HG02678 (cell line): Measurements from ENCODE around the gene MYH1.
"Not testable (repeated sequence)": the region's sequence is repeated elsewhere in the genome, so short reads cannot be mapped to it uniquely, and the experiment has no call there.

Experiments
- ATAC-seq: cut with Tn5 transposase; IDR thresholded peaks from one replicate; pipeline ENCODE4 v1.9.1; 2021; ENCODE audit warnings: mild to moderate bottlenecking, moderate library complexity; ENCODE audit not compliant: unreplicated experiment

MYH1 gene

DNA sequence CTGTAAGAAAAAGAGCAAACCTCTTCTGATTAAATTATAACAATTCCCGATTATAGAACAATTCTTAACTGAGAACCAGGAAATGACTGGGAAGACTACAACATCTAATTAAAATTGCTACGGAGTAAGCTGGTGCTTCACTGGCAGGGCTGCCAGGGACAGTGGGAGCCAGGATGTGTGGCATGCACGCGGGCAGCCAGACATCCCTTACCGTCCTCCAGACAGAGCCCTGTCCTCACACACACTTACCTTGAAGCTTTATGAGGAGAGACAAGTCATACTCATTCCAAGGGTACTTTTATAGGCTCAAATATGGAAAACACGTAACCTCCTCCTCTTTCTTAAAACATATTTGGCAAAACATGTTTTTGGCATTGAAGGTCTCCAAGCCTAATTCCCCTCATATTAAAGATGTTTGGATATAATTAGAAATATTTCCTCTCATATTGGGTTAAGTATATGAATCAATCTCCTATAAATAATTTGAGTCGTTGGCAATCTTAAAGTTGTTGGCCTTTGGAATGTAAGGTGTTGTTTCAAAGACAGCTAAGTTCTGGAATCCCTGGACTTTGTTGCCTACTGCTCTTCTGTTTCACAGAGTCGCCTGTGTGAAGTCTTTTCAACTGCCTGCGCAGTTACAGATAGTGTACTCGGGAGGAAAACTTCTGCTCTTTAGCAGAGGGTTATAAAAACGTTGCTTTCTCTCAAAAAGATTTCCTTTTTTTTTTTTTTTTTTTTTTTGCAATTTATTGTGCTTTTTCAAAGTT, at the start of gene MYH1:
Gene MYH1, minus strand, starts transcription at position 272 of the 767 bp plus-strand sequence. CDS start 1,900 bp downstream, outside the sequence.
- ATAC-seq: no peak

DNA sequence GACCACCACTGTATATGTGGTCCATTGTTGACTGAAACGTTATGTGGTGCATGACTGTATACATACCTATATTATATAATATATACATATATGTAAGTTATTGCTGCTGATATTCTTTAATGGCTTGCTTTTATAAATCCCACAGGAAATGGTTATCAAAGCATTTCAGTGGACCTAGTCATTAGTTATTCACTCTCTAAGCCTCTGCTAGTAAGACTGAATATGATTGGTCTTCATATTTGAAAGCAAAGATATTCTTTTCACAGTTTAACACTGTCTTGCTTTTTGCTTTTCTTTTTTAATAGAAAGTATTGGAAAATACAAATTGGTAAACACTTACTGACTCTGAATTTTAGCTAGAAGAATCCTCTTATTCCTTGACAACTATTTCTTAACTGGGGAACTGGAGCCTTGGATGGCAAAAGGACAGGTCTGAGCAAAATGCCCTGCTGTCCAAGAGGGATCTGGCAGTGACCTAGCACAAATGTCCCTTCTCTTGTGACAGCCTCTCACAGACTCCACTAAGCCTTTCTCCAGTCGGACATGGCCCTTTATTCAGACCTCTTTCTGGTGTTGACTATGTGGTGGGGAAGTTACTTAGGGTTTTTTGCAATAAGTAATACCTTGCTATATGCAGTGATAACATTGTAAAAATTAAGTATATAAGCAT, 45.8 kb upstream of the MYH1 start:
- ATAC-seq: no peak

DNA sequence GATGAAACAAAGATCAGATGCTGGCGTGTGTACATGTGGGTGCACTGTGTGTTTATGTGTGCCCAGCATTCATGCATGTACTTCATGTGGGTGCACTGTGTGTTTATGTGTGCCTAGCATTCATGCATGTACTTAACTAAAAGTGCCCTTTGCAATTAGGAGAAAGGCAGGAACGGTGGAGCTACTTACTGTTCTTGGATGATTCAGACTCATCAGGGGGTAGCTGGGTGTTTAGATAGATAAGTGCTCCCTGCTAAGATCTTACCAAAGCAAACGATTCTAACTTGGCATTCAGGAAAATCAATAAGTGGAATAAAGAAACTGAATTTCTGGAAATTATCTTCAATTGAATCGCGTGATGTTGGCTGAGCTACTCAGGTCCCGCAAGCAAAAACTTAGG, 39.7 kb upstream of the MYH1 start:
- no peak for ATAC-seq

DNA sequence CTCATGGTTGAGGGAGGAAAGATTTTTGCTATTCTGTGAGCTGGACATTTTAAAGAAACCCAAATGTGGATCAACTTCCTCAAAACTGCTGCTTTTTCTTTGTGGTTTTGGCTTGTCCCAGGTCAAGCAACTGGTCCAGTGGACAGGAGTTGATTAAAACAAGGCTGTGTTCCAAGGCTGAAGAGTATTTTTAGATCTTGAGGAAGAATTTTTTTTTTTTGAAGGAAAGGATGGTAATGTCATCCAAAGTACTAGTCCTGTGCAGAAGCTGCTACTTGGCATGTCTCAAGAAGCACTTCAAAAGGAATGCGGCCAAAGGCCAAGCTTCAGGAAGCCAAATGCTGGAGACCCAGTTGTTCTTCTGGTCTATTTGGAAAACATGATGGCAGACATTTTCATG, 39.1 kb upstream of the MYH1 start:
- no peak for ATAC-seq

DNA sequence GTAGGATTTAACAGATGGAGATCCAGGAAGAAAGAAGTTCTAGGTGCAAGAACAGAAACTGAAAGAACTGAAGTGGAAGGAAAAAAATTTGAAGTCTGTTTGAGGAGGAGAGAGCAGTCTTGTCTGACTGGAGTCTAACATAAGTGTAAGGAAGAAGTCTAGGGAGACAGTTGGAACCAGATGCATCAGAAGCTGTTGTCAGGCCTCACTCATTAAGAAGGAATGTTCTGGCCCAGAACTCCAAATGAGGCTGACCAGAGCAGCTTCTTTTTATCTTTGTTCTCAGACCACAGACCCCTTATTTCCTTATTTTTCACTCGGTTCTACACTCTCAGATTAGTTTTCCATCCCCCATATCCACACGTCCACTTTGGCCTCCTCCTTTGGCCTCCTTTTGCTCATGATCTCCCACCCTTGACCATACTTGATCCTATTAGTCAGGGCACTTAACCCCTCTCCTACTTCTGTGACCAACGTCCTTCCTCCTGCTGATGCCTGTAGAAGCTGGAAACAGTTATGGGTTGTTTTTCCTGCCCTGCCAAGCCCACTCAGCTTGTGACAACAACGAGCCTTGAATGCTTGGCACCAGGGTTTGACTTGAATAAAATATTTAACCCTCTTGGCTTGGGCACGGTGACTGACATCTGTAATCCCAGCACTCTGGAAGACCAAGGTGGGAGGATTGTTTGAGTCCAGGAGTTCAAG, 38.1 kb upstream of the MYH1 start:
- ATAC-seq: no peak

DNA sequence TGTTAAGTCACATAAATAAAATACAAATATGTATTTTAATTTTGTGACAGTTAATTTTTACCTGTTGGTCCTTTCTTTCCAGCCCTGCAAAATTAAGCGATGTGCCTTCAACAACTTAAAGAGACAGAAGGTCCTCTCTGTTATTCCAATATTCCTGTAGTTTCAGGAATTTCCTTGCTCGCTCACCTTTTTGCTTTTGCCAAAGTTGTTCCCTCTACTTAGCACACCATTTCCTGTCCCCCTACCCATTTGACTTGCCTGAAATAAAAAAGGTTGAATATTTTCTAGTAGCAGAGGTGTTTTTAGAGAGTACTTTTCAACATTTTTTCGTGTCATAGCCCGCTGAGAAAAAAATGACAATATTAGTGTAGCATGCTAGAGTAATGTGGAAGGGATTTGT, 31.7 kb upstream of the MYH1 start:
- no peak for ATAC-seq

DNA sequence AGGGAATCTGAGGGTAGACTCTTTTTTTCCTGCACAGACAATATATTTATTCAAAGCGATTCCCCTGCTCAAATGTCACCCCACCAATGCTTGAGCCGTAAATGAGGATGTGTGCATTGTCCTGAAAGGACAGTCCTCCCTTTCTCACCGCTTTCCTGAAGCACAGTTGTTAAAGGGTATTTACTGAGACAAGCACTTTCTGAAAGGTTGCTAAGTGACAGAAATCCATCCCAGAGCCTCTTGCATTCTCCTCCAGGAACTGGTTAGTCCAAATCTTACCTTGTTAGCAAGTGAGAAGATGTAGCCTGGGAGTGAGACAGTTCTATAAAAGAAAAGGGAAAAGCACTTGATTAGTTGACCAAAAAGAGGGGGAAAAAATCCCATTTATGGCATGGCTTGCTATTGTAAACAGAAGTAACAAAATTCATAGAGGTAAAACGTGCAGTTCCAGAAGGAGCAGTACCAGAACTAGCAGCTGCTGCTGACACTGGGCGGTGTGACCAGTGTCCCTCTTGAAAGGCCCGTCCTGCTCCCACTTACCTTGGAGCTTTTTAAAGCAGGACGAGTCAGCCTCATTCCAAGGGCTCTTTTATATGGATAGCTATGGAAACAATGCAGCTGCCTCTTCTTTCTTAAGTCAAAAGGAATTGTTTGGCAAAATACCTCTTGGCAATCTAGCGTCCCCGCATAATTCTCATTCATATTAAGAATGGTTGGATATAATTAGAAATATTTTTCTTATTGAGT, 30.9 kb upstream of the MYH1 start, which contains the start of gene MYH2:
Gene MYH2, minus strand, starts transcription at position 563 of the 747 bp plus-strand sequence. CDS start 1,738 bp downstream, outside the sequence.
- ATAC-seq: no peak

DNA sequence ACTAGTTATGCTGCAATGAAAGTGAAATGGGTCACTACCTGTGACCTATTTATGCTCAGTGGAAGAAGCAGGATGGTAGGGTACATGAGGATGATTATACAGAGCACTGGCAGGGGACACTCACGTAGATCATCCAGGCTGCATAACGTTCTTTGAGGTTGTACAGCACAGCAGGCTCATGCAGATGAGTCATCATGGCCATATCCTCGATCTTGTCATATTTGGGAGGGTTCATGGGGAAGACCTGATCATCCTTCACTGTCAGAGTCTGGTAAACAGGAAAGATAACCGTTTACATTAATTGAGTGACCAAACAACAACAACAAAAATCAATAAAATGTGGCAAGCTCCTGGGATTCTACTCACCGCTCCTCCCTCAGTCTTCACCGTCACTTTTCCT, 29.0 kb upstream of the MYH1 start:
- no peak for ATAC-seq

DNA sequence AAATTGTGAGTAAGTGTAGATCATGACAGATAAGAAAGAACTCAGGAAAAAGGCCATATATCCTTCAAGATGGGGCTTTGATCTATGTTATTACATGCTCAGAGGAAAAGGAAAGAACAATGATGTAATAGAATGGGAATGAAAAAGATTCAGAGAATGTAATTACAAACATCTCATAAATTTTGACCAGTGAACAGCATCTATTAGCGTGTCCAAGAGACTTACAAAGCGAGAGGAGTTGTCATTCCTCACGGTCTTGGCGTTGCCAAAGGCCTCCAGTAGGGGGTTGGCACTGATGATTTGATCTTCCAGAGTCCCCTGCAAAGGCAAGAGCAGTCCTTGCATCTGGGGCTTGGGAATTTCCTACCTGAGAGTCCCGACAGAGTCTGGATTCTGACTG, 25.1 kb upstream of the MYH1 start:
- ATAC-seq: not testable (repeated sequence)

DNA sequence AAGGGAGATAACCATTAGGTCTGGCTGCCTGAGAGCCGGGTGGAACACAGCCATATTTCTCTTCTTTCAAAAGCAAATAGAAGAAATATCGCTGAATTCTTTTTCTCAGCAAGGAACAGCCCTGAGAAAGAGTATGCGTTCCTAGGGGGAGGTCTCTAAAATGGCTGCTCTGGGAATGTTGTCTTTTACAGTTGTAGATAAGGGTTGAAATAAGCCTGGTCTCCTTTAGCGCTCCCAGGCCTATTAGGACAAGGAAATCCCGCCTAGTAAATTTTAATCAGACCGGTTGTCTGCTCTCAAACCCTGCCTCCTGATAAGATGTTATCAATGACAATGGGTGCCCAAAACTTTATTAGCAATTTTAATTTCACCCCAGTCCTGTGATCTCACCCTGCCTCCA, 22.8 kb upstream of the MYH1 start:
- ATAC-seq: not testable (repeated sequence)

DNA sequence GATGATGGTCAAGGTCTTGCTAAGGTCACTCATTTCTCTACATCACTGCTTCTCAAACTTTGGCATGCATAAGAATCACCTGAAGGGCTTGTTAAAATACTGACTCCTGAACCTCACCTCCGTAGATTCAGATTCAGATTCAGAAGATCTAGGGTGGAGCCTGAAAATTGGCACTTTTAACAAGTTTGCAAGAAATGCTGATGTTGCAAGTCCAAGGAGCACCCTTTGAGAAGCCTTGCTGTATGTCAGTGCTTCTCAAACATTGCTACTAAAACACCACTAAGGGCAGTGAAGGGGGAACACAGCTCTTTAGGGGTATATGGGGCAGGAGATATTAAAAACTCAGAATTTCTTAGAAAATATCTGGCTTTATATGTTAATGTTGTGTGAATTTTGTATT, 13.7 kb upstream of the MYH1 start:
- no peak for ATAC-seq

DNA sequence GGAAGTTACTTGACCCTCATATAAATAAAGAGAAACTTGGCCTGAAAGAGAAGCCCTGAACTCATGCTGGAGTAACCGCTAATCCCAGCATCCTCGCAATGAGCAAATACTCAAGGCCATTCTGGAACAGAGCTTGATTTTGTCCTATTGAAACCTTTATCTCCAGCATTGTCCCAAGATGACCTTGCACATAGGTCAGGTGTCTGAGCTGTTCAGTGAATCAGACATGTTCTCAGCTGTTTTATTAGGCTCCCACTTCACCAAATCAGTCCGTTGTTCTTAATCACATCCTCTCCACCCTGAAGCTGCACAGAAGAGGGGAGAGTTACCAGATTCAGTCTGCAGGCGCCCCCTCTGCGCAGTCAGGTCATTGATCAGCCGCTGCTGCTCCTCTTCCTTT, 9.1 kb upstream of the MYH1 start:
- ATAC-seq: no peak

DNA sequence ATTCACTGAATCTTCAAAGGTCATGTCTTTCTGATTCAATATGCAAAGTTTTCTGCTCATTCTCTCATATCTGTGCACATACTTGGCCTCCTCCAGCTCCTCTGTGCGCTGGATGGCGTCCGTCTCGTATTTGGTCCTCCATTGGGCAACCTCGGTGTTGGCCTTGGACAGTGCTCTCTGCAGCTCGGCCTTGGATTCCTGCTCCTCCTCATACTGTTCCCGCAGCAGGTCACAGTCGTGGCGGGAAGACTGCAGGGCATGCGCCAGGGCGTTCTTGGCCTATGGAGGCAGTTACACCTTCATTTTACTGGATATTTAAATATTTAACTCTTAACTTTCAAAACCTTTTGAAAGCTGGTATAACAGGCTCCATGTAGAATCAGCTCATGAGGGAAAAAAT, 8.2 kb upstream of the MYH1 start:
- no peak for ATAC-seq

DNA sequence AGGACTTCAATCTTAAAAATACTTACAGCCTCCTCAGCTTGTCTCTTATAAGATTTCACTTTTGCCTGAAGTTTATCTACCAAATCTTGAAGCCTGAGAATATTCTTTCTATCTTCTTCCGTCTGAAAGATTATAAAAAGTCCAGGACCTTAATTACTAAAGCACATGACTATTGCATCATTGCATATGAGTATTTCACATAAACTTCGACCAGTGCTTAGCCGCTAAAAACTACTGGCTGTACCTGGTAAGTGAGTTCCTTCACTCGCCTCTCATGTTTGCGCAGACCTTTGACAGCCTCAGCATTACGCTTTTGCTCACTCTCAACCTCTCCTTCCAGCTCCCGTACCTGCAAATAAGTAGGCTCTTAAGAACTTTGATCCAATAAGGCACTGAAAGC, 4.7 kb upstream of the MYH1 start:
- ATAC-seq: no peak

DNA sequence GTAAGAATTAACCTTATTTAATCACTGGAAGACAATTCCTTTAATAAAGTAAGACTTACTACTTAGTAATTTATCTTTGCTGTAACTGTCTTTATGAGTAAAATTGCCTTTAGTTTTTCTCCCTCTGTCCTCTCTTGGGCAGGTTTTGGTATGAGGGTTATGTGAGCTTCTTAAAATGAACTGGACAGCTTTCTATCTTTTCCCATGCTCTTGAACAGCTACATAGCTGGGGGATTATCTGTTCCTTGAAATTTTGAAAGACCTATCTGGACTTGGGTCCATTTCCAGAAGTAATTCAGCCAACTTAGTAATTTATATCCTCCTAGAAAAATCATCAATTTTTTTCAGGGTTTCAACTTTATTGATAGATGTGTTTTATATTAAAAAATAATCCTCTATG, 3.6 kb upstream of the MYH1 start:
- ATAC-seq: no peak

DNA sequence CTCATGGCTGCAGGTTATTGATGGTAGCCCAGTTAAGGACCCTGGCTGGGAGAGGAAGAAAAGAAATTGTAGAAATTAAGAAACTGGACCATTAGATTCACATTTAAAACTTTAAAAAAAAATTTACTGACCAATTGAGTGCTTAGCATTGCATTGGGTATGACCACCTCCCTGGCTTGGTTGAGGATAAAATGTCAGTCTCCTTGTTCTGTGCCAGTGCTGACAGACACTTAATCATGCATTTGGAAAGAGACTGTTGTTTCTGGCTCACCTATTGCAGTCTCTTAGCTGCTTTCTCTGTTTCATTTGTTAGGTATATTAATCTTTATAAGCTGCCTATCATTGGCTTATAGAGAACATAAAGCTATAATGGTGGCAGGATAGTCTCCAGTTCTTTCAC, 1.7 kb downstream of the MYH1 start:
- ATAC-seq: no peak

DNA sequence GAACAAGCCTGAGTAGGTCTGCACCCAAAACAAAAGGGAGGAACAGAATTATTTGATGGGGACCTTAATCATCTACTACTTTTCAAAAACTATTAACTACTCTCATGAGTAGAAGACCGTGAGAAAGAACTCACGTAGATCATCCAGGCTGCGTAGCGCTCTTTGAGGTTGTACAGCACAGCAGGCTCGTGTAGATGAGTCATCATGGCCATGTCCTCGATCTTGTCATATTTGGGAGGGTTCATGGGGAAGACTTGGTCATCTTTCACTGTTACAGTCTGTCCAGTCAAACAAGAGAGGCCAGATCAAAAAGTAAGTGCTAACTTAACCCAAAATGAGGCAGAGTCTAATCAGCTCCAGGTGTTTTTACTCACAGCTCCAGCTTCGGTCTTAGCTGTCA, 2.3 kb downstream of the MYH1 start:
- ATAC-seq: no peak

DNA sequence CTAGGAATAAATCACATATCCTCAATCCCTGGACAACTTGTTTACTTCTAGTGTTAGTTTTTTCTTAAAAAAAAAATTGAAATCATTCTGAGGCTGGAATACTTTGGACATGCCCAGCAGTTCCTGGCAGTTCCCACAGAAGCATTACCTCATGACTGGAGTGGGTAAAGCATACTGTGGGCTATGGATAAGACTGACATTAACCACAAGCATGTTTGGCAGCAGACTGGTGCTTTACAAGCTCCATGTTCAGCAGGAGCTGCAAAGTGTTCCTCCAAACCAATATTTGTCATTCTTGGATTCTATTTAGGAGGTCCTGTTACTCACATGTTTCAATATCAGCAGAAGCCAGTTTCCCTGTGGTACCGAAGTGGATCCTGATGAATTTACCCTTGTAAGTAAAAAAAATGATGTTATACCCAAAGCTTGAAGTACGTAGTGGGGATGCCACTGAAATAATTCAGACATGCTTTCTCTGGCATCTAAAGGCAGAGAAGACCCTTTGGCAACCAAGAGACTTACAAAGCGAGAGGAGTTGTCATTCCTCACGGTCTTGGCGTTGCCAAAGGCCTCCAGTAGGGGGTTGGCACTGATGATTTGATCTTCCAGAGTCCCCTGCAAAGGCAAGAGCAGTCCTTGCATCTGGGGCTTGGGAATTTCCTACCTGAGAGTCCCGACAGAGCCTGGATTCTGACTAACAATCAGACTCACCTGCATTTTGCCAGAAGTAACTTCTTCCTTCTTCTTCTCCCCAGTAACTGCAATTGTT, 4.9 kb downstream of the MYH1 start:
- no peak for ATAC-seq

DNA sequence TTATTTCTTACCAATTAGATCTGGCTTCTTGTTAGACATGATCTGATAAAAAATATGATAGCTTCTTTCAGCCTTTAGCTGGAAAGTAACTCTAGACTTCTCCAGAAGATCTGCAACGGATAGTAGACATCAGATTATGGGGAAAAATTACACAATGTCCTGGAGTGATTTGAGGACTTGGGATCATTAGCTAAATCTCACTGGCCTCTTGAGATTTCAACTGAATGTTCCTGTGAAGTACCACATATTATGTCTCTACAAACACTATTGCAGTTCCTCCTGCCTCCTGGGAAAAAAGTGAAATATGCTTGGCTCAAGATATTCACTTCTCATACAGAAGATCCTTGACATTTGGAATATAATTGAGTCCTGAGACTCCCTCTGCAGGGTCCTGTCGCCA, 5.5 kb downstream of the MYH1 start:
- no peak for ATAC-seq

DNA sequence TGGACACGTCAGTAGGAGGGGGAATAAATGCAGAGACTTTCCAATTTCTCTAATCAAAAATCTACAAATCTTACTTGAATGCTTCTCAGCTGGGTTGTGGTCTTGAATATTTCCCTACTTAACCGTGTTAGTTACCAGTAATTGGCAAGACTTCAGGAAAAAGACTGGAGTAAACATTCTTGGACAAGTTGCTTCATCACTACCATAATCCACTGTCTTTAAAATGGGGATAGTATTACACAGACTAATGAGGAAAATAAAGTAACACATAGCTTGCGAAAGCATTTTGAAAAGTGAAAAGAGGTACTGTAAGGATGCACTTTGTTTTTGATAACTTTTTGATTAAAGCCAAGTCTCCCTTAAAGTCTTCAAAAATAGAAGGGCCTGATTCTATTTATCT, 18.4 kb downstream of the MYH1 start:
- ATAC-seq: no peak
